ENCODE results near the gene RASSF5. TPM values are rescaled to one million over a fixed set of nuclear protein-coding genes. Genes with fewer than 3 reads are reported as not detected.

The RASSF5 gene
- total and polyA plus RNA-seq, 10 of the 15 experiments (the other 5 are each of a cell fraction or from before 2014, with no cell fraction given) = 14.0 to 89.6 (median 68.9) TPM

DNA sequence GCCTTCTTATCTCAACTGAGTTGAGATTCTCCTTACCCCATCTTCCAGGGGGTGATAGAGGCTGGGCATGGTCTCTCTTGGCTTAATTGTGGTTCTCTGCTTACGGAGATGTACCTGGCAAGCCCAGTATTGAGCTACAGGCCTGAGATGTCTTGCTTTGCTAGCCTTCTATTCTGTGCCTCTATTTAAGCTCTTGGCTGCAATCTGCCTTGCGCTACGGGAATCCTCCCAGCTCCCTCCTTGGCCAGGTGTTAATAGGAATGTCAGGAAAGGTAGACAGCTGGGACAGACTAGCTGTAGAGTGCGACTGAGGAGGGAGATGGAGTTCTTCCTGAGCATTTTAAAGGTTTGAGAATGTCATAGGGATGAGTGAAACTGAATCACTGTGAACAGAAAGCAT is 47.6 kb upstream of the RASSF5 start:
- no peaks in the 10 kb centered on the region for H3K36me3 ChIP-seq (ENCODE audit: control insufficient read depth in 2 of 2, insufficient read depth in 2 of 2, low read length in 1 of 2)
- ATAC-seq (no peak), DNase-seq (ENCODE audit: low read depth, low spot score) (no peak), FAIRE-seq (no peak)
- SMC1A ChIA-PET (ENCODE audit: uncharacterized antibody, unreplicated experiment) = interaction anchor here (0.7 to 4.2 kb wide), 2 partner anchors 11 to 29 kb away, joined by 3 to 17 read pairs; partner anchors contain the start of gene IKBKE
- no peak overlapping the region for H3K27ac ChIP-seq (ENCODE audit: control insufficient read depth, insufficient read depth)
- H3K4me3 ChIP-seq = no peak overlapping the region
- H3K9ac ChIP-seq (ENCODE audit: control insufficient read depth, insufficient read depth, low read length) = no peak overlapping the region
- no TSS peak for BruUV-seq (replicated peaks)
- CTCF ChIA-PET = interaction anchor here (0.7 to 10.1 kb wide), 9 partner anchors 11 to 128 kb away, joined by 3 to 199 read pairs (median 3); partner anchors contain the start of gene IKBKE
- TF ChIP-seq, protein P1, sequence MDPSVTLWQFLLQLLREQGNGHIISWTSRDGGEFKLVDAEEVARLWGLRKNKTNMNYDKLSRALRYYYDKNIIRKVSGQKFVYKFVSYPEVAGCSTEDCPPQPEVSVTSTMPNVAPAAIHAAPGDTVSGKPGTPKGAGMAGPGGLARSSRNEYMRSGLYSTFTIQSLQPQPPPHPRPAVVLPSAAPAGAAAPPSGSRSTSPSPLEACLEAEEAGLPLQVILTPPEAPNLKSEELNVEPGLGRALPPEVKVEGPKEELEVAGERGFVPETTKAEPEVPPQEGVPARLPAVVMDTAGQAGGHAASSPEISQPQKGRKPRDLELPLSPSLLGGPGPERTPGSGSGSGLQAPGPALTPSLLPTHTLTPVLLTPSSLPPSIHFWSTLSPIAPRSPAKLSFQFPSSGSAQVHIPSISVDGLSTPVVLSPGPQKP (IDR thresholded peaks at IDR 0.05; ENCODE audit: low read depth, low read length) = no peak
- TF ChIP-seq, protein P2, sequence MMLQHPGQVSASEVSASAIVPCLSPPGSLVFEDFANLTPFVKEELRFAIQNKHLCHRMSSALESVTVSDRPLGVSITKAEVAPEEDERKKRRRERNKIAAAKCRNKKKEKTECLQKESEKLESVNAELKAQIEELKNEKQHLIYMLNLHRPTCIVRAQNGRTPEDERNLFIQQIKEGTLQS (IDR thresholded peaks at IDR 0.05; ENCODE audit: borderline replicate concordance, extremely low read depth, low read depth, low read length) = no peak
- TF ChIP-seq, protein P3, sequence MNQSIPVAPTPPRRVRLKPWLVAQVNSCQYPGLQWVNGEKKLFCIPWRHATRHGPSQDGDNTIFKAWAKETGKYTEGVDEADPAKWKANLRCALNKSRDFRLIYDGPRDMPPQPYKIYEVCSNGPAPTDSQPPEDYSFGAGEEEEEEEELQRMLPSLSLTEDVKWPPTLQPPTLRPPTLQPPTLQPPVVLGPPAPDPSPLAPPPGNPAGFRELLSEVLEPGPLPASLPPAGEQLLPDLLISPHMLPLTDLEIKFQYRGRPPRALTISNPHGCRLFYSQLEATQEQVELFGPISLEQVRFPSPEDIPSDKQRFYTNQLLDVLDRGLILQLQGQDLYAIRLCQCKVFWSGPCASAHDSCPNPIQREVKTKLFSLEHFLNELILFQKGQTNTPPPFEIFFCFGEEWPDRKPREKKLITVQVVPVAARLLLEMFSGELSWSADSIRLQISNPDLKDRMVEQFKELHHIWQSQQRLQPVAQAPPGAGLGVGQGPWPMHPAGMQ (IDR thresholded peaks at IDR 0.05; ENCODE audit: borderline replicate concordance) = no peak
- TF ChIP-seq, protein P4, sequence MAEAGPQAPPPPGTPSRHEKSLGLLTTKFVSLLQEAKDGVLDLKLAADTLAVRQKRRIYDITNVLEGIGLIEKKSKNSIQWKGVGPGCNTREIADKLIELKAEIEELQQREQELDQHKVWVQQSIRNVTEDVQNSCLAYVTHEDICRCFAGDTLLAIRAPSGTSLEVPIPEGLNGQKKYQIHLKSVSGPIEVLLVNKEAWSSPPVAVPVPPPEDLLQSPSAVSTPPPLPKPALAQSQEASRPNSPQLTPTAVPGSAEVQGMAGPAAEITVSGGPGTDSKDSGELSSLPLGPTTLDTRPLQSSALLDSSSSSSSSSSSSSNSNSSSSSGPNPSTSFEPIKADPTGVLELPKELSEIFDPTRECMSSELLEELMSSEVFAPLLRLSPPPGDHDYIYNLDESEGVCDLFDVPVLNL (IDR thresholded peaks at IDR 0.05; ENCODE audit: low read depth, low read length) = no peak
- no peak for TF ChIP-seq KDM1A (IDR thresholded peaks at IDR 0.05; ENCODE audit: borderline replicate concordance)
- TF ChIP-seq ZNF384 (IDR thresholded peaks at IDR 0.05; ENCODE audit: borderline replicate concordance, low read depth, low read length) = no peak
- TF ChIP-seq POLR2AphosphoS2 (IDR thresholded peaks at IDR 0.05; ENCODE audit: low read depth, low read length) = no peak
- no peak for TF ChIP-seq BRCA1 (IDR thresholded peaks at IDR 0.05; ENCODE audit: low read depth, low read length)
- TF ChIP-seq NFYA (IDR thresholded peaks at IDR 0.05; ENCODE audit: borderline replicate concordance, low read depth, low read length) = no peak
- no peak for TF ChIP-seq RAD21 (IDR thresholded peaks at IDR 0.05; ENCODE audit: insufficient read depth, low read depth, low read length)
- no peak for TF ChIP-seq NBN (IDR thresholded peaks at IDR 0.05)
- no peak for TF ChIP-seq FOS (IDR thresholded peaks at IDR 0.05; ENCODE audit: borderline replicate concordance, extremely low read depth, insufficient read length)
- TF ChIP-seq, protein P5, sequence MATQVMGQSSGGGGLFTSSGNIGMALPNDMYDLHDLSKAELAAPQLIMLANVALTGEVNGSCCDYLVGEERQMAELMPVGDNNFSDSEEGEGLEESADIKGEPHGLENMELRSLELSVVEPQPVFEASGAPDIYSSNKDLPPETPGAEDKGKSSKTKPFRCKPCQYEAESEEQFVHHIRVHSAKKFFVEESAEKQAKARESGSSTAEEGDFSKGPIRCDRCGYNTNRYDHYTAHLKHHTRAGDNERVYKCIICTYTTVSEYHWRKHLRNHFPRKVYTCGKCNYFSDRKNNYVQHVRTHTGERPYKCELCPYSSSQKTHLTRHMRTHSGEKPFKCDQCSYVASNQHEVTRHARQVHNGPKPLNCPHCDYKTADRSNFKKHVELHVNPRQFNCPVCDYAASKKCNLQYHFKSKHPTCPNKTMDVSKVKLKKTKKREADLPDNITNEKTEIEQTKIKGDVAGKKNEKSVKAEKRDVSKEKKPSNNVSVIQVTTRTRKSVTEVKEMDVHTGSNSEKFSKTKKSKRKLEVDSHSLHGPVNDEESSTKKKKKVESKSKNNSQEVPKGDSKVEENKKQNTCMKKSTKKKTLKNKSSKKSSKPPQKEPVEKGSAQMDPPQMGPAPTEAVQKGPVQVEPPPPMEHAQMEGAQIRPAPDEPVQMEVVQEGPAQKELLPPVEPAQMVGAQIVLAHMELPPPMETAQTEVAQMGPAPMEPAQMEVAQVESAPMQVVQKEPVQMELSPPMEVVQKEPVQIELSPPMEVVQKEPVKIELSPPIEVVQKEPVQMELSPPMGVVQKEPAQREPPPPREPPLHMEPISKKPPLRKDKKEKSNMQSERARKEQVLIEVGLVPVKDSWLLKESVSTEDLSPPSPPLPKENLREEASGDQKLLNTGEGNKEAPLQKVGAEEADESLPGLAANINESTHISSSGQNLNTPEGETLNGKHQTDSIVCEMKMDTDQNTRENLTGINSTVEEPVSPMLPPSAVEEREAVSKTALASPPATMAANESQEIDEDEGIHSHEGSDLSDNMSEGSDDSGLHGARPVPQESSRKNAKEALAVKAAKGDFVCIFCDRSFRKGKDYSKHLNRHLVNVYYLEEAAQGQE (IDR thresholded peaks at IDR 0.05; ENCODE audit: low read depth, low read length) = no peak
- no peak for TF ChIP-seq JUND (IDR thresholded peaks at IDR 0.05; ENCODE audit: low read depth, low read length)
- no peak for TF ChIP-seq CBX3 (IDR thresholded peaks at IDR 0.05; ENCODE audit: borderline replicate concordance, low read depth)
- H3K27me3 ChIP-seq (replicated peaks in 1 of 2; ENCODE audit: control insufficient read depth in 2 of 2, insufficient read depth in 2 of 2, low read length in 1 of 2) = no peaks in the 10 kb centered on the region
- in situ Hi-C loops (cut with MboI) (no loop called here), intact Hi-C loops (cut with micrococcal nuclease; ENCODE audit: unreplicated experiment) (no loop called here)
- no peak overlapping the region for H3K4me2 ChIP-seq (ENCODE audit: control insufficient read depth, insufficient read depth)
- H4K20me1 ChIP-seq (ENCODE audit: control insufficient read depth, insufficient read depth) = no peaks in the 10 kb centered on the region
- peaks cover 4% of the 10 kb centered on the region for H3K4me1 ChIP-seq (ENCODE audit: control insufficient read depth, insufficient read depth, low read length)
- H3K9me3 ChIP-seq (replicated peaks; ENCODE audit: control insufficient read depth, insufficient read depth, low read length) = no peaks in the 10 kb centered on the region
- H3K79me2 ChIP-seq (ENCODE audit: control insufficient read depth, insufficient read depth, low read length) = no peaks in the 10 kb centered on the region
- no peak overlapping the region for H2AFZ ChIP-seq (ENCODE audit: control insufficient read depth, low read depth, low read length)
- RAD21 ChIA-PET (ENCODE audit: unreplicated experiment) = interaction anchor here (0.6 to 1.3 kb wide), 3 partner anchors 20 to 351 kb away, joined by 3 to 4 read pairs (median 4); no protein-coding TSS in a partner anchor
- POLR2A ChIA-PET = no interaction called here
- WGBS (ENCODE audit: insufficient coverage, insufficient replicate concordance, low lambda C conversion rate, missing lambda C conversion rate) = 93% methylated on average over 4 of the region's 4 CpGs
